Hematopoietic multipotent progenitor cell treated with erythropoietin and hydrocortisone succinate and interleukin-3 and kit ligand, for 6 days (in vitro differentiated cells): Measurements from ENCODE around the gene PHF1.

Source experiments
- DNase-seq: peaks from one replicate; pipeline ENCODE4 v3.0.0-alpha.2; 2015

Gene PHF1

GRCh38 chr6:33418690-33419291, 8.0 kb downstream of the PHF1 start:
- no peak for DNase-seq

- DNase-seq = peak; percentile 67
Observed at GRCh38 chr6:33419580-33420490, 9.0 kb downstream of the PHF1 start, which contains the start of gene SYNGAP1. TSS of gene SYNGAP1 (plus strand) at chr6:33420065. CDS start at chr6:33420265, 200 bp downstream.

- peak; percentile 65 for DNase-seq
Observed at GRCh38 chr6:33420491-33421343, 9.9 kb downstream of the PHF1 start.

GRCh38 chr6:33421344-33421643, 10.5 kb downstream of the PHF1 start:
- no peak for DNase-seq

- no peak for DNase-seq
Observed at GRCh38 chr6:33423777-33424176, 13.0 kb downstream of the PHF1 start.

- no peak for DNase-seq
Observed at GRCh38 chr6:33424855-33425667, 14.2 kb downstream of the PHF1 start.

- DNase-seq = peak; percentile 92
Observed at GRCh38 chr6:33425668-33426577, 15.1 kb downstream of the PHF1 start.

DNA sequence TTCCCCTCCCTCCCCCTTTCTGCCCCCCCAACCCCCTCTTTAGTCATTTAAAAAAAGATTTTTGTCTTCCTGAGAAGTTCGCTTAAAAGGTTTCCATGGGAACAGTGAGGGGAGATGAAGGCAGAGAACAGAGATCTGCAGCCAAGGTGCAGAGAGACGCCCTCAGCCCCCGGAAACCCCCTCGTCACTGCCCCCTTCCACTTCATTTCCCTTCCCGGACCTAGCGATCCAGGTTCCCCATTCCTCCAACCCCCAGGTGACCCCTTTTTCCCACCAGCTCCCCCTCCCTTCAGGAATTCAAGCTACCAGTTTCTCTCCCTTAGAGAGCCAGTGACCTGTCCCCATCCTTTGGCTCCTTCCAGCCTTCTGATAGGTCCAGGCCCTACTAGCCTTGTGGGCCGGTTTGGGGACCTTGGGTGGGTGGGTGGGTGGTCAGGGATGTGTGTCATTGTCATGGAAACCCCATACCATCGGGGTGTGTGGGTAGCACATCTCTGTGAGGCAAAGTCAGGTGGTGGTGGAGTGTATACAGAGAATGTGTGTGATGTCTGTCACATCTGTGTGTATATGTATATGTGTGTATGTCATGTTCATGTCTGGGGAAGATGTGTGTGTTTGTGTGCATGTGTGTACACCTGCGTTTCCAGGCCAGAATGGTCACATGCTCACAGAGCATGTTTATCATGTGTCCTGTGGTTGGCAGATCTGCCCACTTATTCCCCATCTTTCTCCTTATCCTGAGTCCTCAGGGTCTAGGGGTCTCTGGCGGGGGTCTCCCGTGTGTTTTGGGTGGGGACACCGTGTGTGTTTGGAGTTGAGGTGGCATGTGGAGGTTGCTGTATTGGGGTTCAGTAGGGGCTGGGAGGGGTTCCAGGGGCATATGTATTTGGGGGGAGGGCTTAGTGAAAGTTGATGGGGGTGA, 16.0 kb downstream of the PHF1 start:
- peak; percentile 44 for DNase-seq

DNA sequence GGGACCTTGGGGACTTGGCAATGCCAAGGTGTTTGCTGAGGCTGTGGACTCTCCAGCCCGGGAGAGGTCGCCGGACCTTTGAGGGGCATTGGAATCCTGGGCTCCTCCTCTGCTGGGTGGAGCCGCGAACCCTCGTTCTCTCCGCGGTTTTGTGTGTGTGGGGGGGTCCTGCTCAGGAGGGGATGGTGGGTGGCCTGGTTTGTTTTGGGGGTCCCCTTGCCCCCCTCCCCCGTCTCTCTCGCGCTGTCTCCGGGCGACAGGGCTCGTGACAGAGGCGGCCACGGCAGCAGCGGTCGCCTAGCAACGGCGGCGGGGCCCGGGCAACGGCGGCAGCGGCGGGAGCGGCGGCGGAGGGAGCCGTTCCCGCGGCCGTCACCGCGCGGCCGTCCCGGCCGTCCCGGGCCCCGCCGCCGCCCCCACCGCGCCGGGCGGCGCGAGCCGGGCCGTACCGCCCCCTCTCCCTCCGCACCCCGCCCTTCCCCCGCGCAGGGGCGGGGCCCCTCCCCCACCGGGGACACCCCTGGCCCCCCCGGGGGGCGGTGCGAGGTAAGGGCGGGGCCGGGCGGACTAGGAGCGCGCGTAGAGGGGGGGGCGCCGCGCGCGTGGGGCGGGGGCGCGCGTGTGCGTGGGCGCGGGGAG, 16.9 kb downstream of the PHF1 start:
- peak; percentile 58 for DNase-seq

- peak; percentile 82 for DNase-seq
Observed at GRCh38 chr6:33428224-33428965, 17.6 kb downstream of the PHF1 start.

DNA sequence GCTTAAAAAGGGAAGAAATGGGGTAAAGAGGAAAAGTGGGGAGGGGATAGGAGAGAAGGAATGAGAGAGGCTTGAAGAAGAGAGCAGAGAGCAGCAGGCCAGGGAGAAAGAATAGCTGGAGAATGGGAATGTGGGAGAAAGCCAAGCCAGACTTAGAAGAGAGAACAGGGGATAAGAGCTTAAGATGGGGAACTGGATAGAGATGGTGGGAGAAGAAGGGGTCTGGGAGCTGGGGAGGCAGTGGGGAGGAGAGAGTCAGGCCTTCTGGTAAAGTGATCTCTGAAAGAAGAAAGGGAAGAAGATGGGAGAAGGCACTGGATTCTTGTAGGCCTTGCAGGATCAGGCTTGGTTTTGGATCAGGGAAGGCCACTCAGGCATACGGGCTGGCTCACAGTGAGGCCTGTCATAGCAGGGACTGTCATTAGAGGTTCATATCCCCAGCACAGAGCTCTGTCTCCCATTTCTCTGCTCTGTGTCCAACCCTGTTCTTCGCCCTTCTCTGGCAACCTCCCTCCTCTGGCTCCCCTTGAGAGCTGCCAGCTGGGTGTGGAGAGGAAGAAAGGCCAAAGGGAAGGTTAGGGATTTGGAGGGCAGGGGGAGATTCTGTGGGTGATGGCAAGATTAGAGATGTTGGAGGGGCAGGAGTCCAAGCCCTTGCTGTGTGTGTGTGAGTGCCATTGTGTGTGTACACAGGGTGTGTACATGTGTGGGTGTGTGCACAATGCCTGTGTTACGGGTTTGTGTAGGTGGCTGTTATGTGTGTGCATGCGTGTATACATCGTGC, 18.3 kb downstream of the PHF1 start:
- DNase-seq = peak; percentile 46

DNA sequence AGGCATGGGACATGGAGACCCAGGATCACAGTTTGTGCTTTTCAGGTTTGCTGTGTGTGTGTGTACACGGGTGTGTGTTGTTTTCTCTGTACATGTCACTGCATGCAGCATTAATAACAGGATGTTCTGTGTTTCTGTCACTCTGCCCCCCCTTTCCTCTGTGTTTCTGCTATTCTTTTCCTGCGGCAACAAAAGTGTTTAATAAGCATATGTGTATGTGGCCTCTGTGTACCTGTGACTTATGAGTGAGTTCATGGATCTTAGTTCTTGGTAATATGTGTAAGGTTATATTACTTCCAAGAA, 18.9 kb downstream of the PHF1 start:
- DNase-seq = peak; percentile 40

- DNase-seq = no peak
Observed at GRCh38 chr6:33430334-33430733, 19.5 kb downstream of the PHF1 start.

DNA sequence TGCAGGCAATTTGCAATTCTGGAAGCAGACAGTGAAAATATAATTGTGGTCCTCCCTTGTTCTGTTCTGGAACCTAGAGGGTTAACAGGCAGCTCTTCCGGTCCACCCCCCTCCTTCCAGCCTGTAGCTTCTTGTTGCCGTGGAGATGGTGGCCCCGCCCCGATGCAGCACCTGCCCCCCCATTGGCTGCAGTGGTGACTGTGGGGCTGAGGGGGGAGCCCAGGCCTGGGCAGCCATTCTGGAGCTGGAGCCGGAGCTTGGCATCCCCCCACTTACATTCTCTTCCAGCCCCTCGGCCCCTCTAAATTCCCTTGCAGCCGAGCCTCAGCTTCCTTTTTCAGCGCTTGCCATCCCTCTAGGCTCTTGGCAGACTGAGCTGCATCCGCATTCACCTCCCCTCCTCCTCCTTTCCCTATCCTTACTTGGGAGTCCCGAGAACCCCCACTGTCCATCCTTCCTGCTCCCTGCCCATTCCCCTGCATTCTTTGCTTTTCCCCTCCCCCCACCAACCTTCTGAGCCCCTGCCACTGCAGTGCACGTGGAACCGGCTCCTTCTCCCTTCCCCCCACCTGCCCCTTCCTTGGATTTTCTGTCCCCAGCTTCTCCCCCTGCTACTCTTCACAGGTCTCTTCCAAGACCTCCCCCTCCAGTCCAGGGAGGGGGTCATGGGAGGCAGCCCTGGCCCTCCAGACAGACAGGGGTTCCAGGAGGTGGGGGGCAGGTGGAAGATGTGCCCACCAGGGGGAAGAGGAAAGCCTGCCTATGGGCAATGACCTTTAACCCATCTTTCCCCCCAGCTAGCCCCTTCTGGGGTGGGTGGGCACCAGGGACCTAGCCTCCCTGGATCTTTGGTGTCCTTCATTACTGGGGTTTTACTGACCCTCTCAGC, 20.4 kb downstream of the PHF1 start:
- DNase-seq = peak; percentile 94

GRCh38 chr6:33431880-33432541, 21.2 kb downstream of the PHF1 start:
- no peak for DNase-seq

- DNase-seq = no peak
Observed at GRCh38 chr6:33432546-33432945, 21.7 kb downstream of the PHF1 start.
